ENCODE measurements around the gene UBE2J1. TPM values are rescaled to one million over a fixed set of nuclear protein-coding genes. Genes with fewer than 3 reads are reported as not detected.

UBE2J1 gene
- total and polyA plus RNA-seq, 10 of the 15 experiments (the other 5 are each of a cell fraction or from before 2014, with no cell fraction given) = 48.7 to 131 (median 90.0) TPM

DNA sequence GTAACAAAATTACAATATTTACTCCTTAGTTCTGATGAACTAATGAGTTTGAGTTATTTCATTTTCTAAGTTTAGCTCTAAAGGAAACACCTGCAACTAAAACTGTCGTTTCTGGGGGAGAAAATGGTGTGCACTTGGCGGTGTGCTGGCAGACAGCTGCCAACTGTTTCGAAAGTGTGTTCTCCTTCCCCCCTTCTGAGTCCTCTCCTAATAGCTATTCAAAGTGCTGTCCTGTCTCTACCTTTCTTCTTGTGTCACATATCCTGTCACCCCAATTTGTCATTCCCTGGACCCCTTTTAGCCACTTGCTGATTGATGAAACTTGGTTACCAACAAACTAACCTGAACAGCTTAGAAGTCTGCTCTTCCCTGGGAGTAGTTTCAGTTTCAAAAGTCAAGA lies 4.9 kb upstream of the UBE2J1 start (continued):
- TF ChIP-seq CBFB (IDR thresholded peaks at IDR 0.05; ENCODE audit: low read depth) (0 out of 2 replicates have a peak, but pooled peaks have one; percentile 27), NR2F1 (conservative IDR thresholded peaks at IDR 0.05) (no peak), TCF3 (IDR thresholded peaks at IDR 0.05; ENCODE audit: borderline replicate concordance, insufficient read depth, low read depth, low read length) (peak; percentile 96), RFX5 (IDR thresholded peaks at IDR 0.05; ENCODE audit: low read depth, low read length) (no peak), SMC3 (IDR thresholded peaks at IDR 0.05; ENCODE audit: borderline replicate concordance, low read length) (no peak), SMAD1 (IDR thresholded peaks at IDR 0.05; ENCODE audit: low read depth, partially characterized antibody) (no peak), SREBF1 (IDR thresholded peaks at IDR 0.05; ENCODE audit: low read length) (no peak), PAX8 (IDR thresholded peaks at IDR 0.05) (no peak), NR2C2 (IDR thresholded peaks at IDR 0.05; ENCODE audit: borderline replicate concordance, control insufficient read depth, insufficient read length, low read depth) (no peak), RB1 (IDR thresholded peaks at IDR 0.05; ENCODE audit: borderline replicate concordance) (no peak), KDM1A (IDR thresholded peaks at IDR 0.05; ENCODE audit: borderline replicate concordance) (no peak), PAX5 (IDR thresholded peaks at IDR 0.05; ENCODE audit: borderline replicate concordance, low read depth, low read length) (peak; percentile 43; the same call in 1 of the 2 replicates), IKZF2 (IDR thresholded peaks at IDR 0.05) (peak; percentile 70 to 74), YY1 (IDR thresholded peaks at IDR 0.05; ENCODE audit: low read depth, low read length) (peak; percentile 82), ETV6 (conservative IDR thresholded peaks at IDR 0.05 in 1 of 2, IDR thresholded peaks at IDR 0.05 in 1 of 2; ENCODE audit: borderline replicate concordance in 1 of 2, low read depth in 1 of 2) (peak in 1 of 2 experiments; percentile 83; a peak in 2 of 4 replicates), EGR1 (IDR thresholded peaks at IDR 0.05; ENCODE audit: borderline replicate concordance in 1 of 2, low read depth in 2 of 2, low read length in 2 of 2) (no peak), ZNF274 (IDR thresholded peaks at IDR 0.05; ENCODE audit: insufficient read depth, insufficient read length) (no peak)
- TF ChIP-seq, protein P1, sequence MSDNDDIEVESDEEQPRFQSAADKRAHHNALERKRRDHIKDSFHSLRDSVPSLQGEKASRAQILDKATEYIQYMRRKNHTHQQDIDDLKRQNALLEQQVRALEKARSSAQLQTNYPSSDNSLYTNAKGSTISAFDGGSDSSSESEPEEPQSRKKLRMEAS (IDR thresholded peaks at IDR 0.05; ENCODE audit: low read depth, low read length) = no peak
- TF ChIP-seq, protein P2, sequence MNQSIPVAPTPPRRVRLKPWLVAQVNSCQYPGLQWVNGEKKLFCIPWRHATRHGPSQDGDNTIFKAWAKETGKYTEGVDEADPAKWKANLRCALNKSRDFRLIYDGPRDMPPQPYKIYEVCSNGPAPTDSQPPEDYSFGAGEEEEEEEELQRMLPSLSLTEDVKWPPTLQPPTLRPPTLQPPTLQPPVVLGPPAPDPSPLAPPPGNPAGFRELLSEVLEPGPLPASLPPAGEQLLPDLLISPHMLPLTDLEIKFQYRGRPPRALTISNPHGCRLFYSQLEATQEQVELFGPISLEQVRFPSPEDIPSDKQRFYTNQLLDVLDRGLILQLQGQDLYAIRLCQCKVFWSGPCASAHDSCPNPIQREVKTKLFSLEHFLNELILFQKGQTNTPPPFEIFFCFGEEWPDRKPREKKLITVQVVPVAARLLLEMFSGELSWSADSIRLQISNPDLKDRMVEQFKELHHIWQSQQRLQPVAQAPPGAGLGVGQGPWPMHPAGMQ (IDR thresholded peaks at IDR 0.05; ENCODE audit: borderline replicate concordance) = no peak
- TF ChIP-seq, protein P3, sequence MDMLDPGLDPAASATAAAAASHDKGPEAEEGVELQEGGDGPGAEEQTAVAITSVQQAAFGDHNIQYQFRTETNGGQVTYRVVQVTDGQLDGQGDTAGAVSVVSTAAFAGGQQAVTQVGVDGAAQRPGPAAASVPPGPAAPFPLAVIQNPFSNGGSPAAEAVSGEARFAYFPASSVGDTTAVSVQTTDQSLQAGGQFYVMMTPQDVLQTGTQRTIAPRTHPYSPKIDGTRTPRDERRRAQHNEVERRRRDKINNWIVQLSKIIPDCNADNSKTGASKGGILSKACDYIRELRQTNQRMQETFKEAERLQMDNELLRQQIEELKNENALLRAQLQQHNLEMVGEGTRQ (IDR thresholded peaks at IDR 0.05; ENCODE audit: borderline replicate concordance, low read depth, low read length) = no peak
- TF ChIP-seq, protein P4, sequence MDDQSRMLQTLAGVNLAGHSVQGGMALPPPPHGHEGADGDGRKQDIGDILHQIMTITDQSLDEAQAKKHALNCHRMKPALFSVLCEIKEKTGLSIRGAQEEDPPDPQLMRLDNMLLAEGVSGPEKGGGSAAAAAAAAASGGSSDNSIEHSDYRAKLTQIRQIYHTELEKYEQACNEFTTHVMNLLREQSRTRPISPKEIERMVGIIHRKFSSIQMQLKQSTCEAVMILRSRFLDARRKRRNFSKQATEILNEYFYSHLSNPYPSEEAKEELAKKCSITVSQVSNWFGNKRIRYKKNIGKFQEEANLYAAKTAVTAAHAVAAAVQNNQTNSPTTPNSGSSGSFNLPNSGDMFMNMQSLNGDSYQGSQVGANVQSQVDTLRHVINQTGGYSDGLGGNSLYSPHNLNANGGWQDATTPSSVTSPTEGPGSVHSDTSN (IDR thresholded peaks at IDR 0.05; ENCODE audit: insufficient replicate concordance, low read depth, low read length) = no peak
- TF ChIP-seq, protein P5, sequence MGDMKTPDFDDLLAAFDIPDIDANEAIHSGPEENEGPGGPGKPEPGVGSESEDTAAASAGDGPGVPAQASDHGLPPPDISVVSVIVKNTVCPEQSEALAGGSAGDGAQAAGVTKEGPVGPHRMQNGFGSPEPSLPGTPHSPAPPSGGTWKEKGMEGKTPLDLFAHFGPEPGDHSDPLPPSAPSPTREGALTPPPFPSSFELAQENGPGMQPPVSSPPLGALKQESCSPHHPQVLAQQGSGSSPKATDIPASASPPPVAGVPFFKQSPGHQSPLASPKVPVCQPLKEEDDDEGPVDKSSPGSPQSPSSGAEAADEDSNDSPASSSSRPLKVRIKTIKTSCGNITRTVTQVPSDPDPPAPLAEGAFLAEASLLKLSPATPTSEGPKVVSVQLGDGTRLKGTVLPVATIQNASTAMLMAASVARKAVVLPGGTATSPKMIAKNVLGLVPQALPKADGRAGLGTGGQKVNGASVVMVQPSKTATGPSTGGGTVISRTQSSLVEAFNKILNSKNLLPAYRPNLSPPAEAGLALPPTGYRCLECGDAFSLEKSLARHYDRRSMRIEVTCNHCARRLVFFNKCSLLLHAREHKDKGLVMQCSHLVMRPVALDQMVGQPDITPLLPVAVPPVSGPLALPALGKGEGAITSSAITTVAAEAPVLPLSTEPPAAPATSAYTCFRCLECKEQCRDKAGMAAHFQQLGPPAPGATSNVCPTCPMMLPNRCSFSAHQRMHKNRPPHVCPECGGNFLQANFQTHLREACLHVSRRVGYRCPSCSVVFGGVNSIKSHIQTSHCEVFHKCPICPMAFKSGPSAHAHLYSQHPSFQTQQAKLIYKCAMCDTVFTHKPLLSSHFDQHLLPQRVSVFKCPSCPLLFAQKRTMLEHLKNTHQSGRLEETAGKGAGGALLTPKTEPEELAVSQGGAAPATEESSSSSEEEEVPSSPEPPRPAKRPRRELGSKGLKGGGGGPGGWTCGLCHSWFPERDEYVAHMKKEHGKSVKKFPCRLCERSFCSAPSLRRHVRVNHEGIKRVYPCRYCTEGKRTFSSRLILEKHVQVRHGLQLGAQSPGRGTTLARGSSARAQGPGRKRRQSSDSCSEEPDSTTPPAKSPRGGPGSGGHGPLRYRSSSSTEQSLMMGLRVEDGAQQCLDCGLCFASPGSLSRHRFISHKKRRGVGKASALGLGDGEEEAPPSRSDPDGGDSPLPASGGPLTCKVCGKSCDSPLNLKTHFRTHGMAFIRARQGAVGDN (IDR thresholded peaks at IDR 0.05) = peak; percentile 54; the same call in 1 of the 2 replicates
- TF ChIP-seq, protein P6, sequence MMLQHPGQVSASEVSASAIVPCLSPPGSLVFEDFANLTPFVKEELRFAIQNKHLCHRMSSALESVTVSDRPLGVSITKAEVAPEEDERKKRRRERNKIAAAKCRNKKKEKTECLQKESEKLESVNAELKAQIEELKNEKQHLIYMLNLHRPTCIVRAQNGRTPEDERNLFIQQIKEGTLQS (IDR thresholded peaks at IDR 0.05; ENCODE audit: borderline replicate concordance, extremely low read depth, low read depth, low read length) = no peak
